Muscle of leg (tissue), 11 donors: ENCODE measurements around the gene TNFSF8. TPM values are rescaled to one million over a fixed set of nuclear protein-coding genes. Genes with fewer than 3 reads are reported as not detected.
A peak's percentile ranks its signal among the peaks of the same experiment; 100 is the strongest.

ENCODE experiments used
- DNase-seq: peaks from one replicate; pipeline ENCODE4 v3.0.0; 2013
- H3K27ac ChIP-seq: one replicate; pipeline ENCODE4 v1.5.1; 2013; ENCODE audit warnings: mild to moderate bottlenecking, low read length, control low read depth
- H3K27me3 ChIP-seq: one replicate; pipeline ENCODE4 v1.6.1; 2013; ENCODE audit warnings: low read length; ENCODE audit not compliant: control insufficient read depth, insufficient read depth
- H3K36me3 ChIP-seq: one replicate; pipeline ENCODE4 v1.6.1; 2013; ENCODE audit warnings: low read length; ENCODE audit not compliant: control insufficient read depth, insufficient read depth
- H3K4me1 ChIP-seq: one replicate; pipeline ENCODE4 v1.6.1; 2013; ENCODE audit warnings: low read length; ENCODE audit not compliant: control insufficient read depth, insufficient read depth
- H3K4me3 ChIP-seq: one replicate; pipeline ENCODE4 v1.5.1; 2013; ENCODE audit warnings: low read length, control low read depth
- H3K9me3 ChIP-seq: replicated peaks from 2 replicates; pipeline ENCODE4 v1.6.1; 2013; ENCODE audit warnings: low read depth, low read length; ENCODE audit not compliant: control insufficient read depth
- WGBS: methylation state at CpG from one replicate; pipeline ENCODE4 v1.1.5; 2013; ENCODE audit warnings: missing lambda C conversion rate; ENCODE audit not compliant: insufficient coverage; 5-methylcytosine and 5-hydroxymethylcytosine counted together
- polyA plus RNA-seq, 8 donors: library from polyadenylated mRNA; unstranded; fragments of 120-200 nt; gene quantifications; one replicate each; pipeline versions ENCODE4 v1.2.1 to v1.2.3, GENCODE V29; 2013; ENCODE audit warnings: inconsistent platforms in 1 of 8, low replicate concordance in 1 of 8; ENCODE audit not compliant: insufficient read length in 8 of 8, insufficient read depth in 1 of 8
- total RNA-seq: library from RNA; stranded (reverse); fragments of 120-200 nt; gene quantifications from one replicate; pipeline ENCODE4 v1.2.4, GENCODE V29; 2013

The TNFSF8 gene
- total and polyA plus RNA-seq, 9 donors: 0.28 to 0.85 (median 0.63) TPM

GRCh38 chr9:114938687-114939575 is 8.5 kb upstream of the TNFSF8 start:
- no peaks in the 10 kb centered on the region for H3K27me3 ChIP-seq
- WGBS: 0% methylated on average over 1 of the region's 4 CpGs

GRCh38 chr9:114937516-114937915 is 7.1 kb upstream of the TNFSF8 start:
- DNase-seq: no peak
- WGBS: 85% methylated on average over 3 of the region's 3 CpGs
- Histone ChIP-seq H3K9me3 (no peaks in the 10 kb centered on the region), H3K36me3 (no peaks in the 10 kb centered on the region), H3K27ac (no peak overlapping the region), H3K4me1 (peaks cover 3% of the 10 kb centered on the region), H3K27me3 (no peaks in the 10 kb centered on the region), H3K4me3 (no peak overlapping the region)

More at GRCh38 chr9:114938687-114939575, 8.5 kb upstream of the TNFSF8 start:
- peak; percentile 68 for DNase-seq
- H3K4me3 ChIP-seq: no peak overlapping the region
- H3K27ac ChIP-seq: no peak overlapping the region
- H3K4me1 ChIP-seq: peaks cover 3% of the 10 kb centered on the region
- no peaks in the 10 kb centered on the region for H3K36me3 ChIP-seq
- no peaks in the 10 kb centered on the region for H3K9me3 ChIP-seq

GRCh38 chr9:114936581-114936980 is 6.2 kb upstream of the TNFSF8 start:
- H3K36me3 ChIP-seq: no peaks in the 10 kb centered on the region
- no peaks in the 10 kb centered on the region for H3K4me1 ChIP-seq
- no peaks in the 10 kb centered on the region for H3K9me3 ChIP-seq
- peak; percentile 59 for DNase-seq
- H3K4me3 ChIP-seq: no peak overlapping the region
- no peak overlapping the region for H3K27ac ChIP-seq
- H3K27me3 ChIP-seq: no peaks in the 10 kb centered on the region
- no CpG with 5 or more reads among the region's 1 CpG for WGBS

- WGBS: 22% methylated on average over 1 of the region's 3 CpGs
- DNase-seq: peak; percentile 59
- no peak overlapping the region for H3K27ac ChIP-seq
- H3K4me3 ChIP-seq: no peak overlapping the region
- no peaks in the 10 kb centered on the region for H3K4me1 ChIP-seq
- no peaks in the 10 kb centered on the region for H3K9me3 ChIP-seq
- no peaks in the 10 kb centered on the region for H3K27me3 ChIP-seq
- H3K36me3 ChIP-seq: no peaks in the 10 kb centered on the region
Observed at GRCh38 chr9:114935119-114935518, 4.7 kb upstream of the TNFSF8 start.

GRCh38 chr9:114932502-114932901 is 2.1 kb upstream of the TNFSF8 start:
- no peak overlapping the region for H3K27ac ChIP-seq
- no peaks in the 10 kb centered on the region for H3K4me1 ChIP-seq
- no peaks in the 10 kb centered on the region for H3K36me3 ChIP-seq
- DNase-seq: no peak
- 100% methylated on average over 1 of the region's 3 CpGs for WGBS
- no peaks in the 10 kb centered on the region for H3K27me3 ChIP-seq
- no peaks in the 10 kb centered on the region for H3K9me3 ChIP-seq
- no peak overlapping the region for H3K4me3 ChIP-seq

DNA sequence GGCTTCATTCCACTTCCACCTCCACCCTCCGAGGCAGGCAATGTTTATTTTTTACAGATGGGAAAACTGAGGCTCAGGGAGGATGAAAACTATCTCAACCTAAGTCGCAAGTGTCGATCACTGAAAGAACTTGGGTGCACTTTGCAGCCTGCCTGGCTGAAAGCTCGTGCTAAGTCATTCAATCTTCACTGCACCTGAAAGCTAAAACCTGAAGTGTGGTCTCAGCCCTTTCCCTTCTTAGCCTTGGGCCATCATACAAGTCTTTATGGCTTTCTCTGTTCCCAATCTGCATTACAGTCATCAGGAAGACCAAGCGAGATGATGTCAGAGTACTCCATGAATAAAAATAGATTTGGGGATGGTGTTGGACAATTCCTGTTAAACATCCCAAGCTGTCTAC is 1.0 kb upstream of the TNFSF8 start:
- DNase-seq: no peak
- no peak overlapping the region for H3K4me3 ChIP-seq
- no peaks in the 10 kb centered on the region for H3K9me3 ChIP-seq
- no peaks in the 10 kb centered on the region for H3K36me3 ChIP-seq
- no peak overlapping the region for H3K27ac ChIP-seq
- 70% methylated on average over 3 of the region's 5 CpGs for WGBS
- H3K4me1 ChIP-seq: no peaks in the 10 kb centered on the region
- H3K27me3 ChIP-seq: no peaks in the 10 kb centered on the region

- no peak overlapping the region for H3K27ac ChIP-seq
- 100% methylated on average over 1 of the region's 5 CpGs for WGBS
Observed at GRCh38 chr9:114929201-114929600, 1.2 kb downstream of the TNFSF8 start.

DNA sequence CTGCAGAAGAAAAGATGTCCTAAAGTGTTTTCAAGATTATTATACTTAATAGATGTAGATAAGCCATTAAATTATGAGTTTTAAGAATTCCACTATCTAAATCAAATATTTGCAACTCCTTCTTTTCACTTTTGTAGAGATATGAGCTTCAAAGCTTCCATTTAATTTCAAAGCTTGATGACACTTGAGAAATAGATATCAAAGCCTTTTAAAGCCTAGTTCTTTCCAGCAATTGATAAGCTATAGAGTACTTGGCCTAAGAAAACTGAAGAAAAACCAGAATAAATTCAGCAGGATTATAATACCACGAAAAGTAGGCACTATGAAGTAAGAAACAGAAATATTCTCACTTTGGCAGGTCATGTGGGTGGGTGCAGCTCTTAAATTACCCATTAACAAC is 1.7 kb downstream of the TNFSF8 start:
- Histone ChIP-seq H3K4me1 (no peaks in the 10 kb centered on the region), H3K4me3 (no peak overlapping the region), H3K9me3 (no peaks in the 10 kb centered on the region), H3K36me3 (no peaks in the 10 kb centered on the region), H3K27ac (no peak overlapping the region), H3K27me3 (no peaks in the 10 kb centered on the region)
- no peak for DNase-seq
- no CpG with 5 or more reads among the region's 1 CpG for WGBS

More at GRCh38 chr9:114929201-114929600, 1.2 kb downstream of the TNFSF8 start:
- Histone ChIP-seq H3K27me3 (no peaks in the 10 kb centered on the region), H3K4me3 (no peak overlapping the region), H3K4me1 (no peaks in the 10 kb centered on the region), H3K36me3 (no peaks in the 10 kb centered on the region), H3K9me3 (no peaks in the 10 kb centered on the region)
- peak; percentile 19 for DNase-seq

DNA sequence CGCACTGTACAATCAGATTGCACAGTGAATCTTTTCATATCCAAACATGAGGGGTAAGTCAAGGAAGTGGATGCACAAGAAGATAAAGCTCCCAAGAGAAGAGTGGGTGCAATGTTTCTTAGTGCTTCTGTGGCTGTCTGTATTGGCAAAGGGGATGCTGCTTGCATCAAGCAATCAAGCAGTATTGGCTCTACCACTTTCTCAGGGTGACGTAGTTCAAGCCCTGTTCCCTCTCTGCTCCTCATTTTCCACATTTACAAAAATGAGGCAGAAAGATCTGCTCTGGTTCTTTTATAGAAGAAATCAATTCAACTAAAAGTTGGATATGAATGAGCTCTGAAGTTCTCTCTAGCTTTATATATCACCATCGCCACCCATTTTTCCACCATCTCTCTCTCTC is 2.3 kb downstream of the TNFSF8 start:
- DNase-seq: no peak
- Histone ChIP-seq H3K27ac (no peak overlapping the region), H3K27me3 (no peaks in the 10 kb centered on the region), H3K9me3 (no peaks in the 10 kb centered on the region), H3K4me1 (no peaks in the 10 kb centered on the region), H3K4me3 (no peak overlapping the region), H3K36me3 (no peaks in the 10 kb centered on the region)
- WGBS: no CpG with 5 or more reads among the region's 3 CpGs

- no peaks in the 10 kb centered on the region for H3K4me1 ChIP-seq
- no peaks in the 10 kb centered on the region for H3K9me3 ChIP-seq
- no peaks in the 10 kb centered on the region for H3K36me3 ChIP-seq
- DNase-seq: no peak
- H3K27me3 ChIP-seq: no peaks in the 10 kb centered on the region
- WGBS: no CpG with 5 or more reads among the region's 2 CpGs
- no peak overlapping the region for H3K27ac ChIP-seq
- H3K4me3 ChIP-seq: no peak overlapping the region
Observed at GRCh38 chr9:114925672-114926071, 4.7 kb downstream of the TNFSF8 start.
